Activated gamma-delta T cell treated with anti-CD3 and anti-CD28 coated beads, Interleukin-2, amount 50 U/mL, for 16 hours (primary cell): Measurements from ENCODE around the gene ARHGEF17.

Experiments used
- DNase-seq: peaks from one replicate; pipeline ENCODE4 v3.0.0-alpha.2; 2020; ENCODE audit warnings: low read depth

ARHGEF17 gene

GRCh38 chr11:73313652-73314051 is 5.6 kb downstream of the ARHGEF17 start:
- DNase-seq, result no peak

DNA sequence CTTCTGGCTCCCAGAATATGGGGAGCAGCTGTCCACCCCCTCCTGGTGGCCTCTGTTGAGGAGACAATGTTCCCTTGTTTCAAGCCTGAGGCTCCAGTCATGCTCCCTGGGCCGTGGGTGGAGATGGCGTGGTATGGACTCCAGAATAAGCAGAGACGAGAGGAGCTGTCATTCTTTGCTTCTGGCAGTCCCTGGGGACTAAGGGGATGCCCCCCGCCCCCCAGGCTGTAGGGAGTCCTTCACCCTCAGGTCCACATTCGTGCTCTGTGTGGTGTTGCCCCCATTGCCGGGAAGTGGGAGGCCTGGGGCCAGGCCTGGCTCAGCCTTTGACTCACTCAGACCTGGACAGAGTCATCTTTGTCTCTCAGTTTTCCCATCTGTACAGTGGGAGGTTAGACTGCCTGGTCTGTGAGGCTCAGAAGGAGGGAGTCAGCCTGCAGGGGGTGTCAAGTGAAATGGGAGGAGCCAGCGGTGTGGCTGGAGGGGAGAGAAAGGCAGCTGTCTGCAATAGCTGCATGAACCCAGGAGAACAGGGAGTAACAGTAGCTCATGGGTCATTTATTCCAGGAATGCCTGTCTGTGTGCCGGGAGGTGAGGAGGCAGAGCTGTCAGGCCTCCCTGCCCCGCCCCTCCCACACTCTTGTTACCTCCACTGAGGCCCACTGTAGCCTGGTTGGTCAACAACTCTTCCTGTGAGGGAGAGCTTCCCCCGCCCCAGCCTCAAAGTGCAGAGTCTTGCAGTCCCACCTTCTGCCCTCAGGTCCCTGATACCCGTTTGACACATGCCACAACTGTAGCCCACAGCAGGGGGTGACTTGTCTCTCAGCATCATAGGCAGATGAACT is 6.3 kb downstream of the ARHGEF17 start:
- DNase-seq, result no peak

DNA sequence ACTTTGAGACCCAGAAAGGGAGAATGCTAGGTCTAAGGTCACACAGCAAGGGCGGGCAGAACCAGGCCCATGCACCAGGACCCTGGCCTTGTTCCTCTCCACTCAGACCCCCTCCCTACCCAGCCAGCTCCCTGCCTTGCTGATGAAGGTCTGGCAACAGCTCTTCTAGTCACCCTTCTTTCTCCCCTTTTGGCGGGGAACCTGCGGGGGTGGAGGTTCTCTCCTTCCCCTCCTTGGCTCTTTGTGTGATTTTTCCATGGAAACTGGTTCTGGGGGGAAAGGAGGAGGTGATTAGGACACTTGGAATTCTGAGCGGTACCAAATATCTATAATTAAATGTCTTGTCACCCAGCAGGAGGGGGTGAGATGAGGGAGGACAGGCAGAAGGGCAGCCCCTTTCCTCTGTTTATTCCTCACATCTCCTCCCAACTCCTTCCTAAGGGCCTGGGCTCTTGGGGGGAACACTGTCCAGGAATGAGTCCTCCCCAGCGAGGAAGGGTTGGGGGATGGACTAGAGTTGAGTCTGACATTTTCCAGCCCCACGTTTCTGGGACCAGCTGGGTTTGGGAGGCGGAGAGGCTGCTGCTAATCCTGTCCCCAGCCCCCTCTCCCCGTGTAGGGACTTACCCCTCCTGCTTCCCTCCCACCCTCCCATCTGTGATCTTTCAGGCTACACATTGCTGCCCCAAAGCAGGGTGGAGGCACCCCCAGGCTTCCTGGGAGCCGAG is 7.4 kb downstream of the ARHGEF17 start:
- no peak for DNase-seq

DNA sequence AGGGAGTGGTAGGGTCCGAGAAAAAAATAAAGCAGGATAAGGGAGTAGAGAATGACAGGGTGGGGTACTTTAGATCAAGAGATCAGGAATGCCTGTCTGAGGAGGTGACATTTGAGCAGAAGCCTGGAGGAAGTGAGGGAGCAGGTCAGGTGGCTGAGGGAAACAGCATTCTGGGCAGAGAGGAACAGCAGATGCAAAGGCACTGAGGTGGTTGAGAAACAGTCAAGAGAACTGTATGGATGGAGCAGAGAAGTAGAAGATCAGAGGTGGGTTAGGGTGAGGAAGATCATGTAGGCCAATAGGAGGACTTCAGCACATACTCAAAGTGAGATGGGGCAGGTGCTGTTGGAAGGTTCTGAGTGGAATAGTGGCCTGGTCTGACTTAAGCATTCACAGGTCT is 8.3 kb downstream of the ARHGEF17 start:
- no peak for DNase-seq

GRCh38 chr11:73317373-73317772 is 9.3 kb downstream of the ARHGEF17 start:
- no peak for DNase-seq

DNA sequence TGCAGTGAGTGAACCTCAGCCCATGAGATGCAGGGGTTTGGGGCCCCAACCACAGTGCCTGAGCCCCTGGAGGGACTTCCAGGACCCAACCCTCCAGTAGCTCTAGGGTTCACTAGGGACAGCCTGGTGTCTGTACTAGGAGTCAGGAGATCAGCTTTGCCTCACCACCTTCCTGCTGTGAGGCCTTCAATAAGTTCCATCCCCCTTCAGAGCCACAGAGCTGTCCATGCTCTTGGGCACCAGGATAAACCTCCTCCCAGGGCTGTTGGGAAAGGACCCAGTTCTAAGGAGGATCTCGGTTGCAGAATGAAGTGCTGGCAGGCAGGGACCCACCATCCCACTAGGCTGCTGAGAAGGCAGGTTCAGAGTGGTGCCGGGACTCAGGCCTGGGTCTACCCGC is 9.7 kb downstream of the ARHGEF17 start:
- DNase-seq, result no peak

DNA sequence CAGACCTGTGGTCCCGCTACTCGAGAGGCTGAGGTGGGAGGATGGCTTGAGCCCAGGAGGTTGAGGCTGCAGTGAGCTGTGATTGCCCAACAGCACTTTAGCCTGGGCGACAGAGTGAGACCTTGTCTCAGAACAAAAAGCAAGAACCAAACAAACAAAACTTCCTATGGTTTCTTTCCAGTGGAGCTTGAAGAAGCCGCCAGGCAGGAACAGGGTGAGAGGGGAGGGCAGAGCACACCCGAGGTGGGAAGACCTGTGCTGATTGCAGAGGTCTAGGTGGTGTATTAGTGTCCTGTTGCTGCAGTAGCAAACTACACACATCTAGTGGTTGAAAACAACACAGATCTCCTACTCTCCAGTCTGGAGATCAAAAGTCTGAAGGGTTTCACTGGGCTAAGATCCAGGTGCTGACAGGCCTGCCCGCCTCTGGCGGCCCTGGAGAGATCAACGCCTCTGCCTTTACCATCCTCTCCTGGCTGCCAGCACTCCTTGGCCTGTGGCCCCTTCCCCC is 10.5 kb downstream of the ARHGEF17 start:
- no peak for DNase-seq

GRCh38 chr11:73320763-73321603 is 12.9 kb downstream of the ARHGEF17 start:
- no peak for DNase-seq

- DNase-seq, result no peak
Observed at GRCh38 chr11:73321604-73322381, 13.7 kb downstream of the ARHGEF17 start.

DNA sequence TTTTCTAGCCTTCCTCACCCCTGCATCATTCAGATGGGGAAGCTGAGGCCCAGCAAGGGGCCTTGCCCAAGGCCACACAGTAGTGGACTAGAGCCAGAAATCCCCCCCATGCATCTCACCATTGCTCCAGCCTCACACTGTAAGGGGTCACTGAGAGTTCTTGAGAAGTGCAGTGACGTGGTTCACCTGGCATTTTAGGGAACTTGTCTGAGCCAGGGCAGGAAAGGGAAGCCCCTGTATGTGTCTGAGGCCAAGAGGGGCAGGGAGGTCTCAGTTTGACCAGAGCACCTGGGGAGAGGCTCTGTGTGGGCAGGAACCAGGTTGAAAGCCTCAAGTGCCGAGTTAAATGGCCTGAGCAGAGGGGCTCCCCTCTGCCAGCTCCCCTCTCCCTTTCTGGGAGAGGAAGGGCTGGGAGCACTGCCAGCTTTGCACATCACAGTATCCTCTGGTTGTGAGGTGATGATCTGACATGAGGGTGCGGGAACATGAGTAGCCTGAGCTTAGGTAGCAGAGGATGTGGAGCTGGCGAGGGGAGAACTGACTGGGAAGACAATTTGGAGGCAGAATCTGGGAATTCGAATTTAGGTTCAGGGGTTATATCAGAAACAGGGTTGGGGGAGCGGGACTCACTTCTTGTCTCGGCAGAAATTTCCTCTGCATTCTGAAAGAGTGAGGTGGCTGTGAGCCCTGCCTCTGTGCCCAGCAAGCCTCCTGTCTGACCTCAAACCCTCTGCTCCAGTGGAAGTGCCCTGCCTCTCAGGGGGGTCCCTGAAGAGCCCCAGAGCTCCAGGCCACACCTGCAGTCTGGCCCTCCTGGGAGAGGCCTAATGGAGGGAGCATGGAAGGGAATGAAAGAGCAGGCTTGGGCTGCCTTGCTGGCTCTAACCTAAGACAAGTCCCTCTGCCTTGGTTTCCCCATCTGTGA is 14.6 kb downstream of the ARHGEF17 start:
- no peak for DNase-seq

GRCh38 chr11:73323464-73323863 is 15.4 kb downstream of the ARHGEF17 start:
- no peak for DNase-seq

DNA sequence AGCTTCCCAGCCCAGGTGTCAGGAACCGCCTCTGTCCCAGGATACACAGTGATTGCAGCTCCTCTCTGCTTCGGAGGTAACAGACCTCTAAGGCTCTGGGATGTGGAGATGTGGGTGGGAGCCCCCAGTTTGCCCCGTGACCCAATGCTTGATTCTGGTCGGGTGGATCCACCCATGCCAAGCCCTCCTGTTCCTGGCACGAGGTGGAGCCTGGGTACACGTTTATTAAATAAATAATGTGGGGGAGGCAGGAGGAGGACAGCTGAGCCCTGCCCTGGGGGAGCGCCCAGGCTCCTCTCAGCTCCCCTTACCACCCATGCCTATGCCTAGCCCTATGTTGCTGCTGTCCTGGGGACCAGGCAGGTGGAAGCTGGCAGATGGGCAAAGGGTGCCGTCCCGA is 16.0 kb downstream of the ARHGEF17 start:
- DNase-seq, result no peak

- DNase-seq, result no peak
Observed at GRCh38 chr11:73324665-73325035, 16.6 kb downstream of the ARHGEF17 start.

- DNase-seq, result no peak
Observed at GRCh38 chr11:73325036-73325981, 17.2 kb downstream of the ARHGEF17 start.

DNA sequence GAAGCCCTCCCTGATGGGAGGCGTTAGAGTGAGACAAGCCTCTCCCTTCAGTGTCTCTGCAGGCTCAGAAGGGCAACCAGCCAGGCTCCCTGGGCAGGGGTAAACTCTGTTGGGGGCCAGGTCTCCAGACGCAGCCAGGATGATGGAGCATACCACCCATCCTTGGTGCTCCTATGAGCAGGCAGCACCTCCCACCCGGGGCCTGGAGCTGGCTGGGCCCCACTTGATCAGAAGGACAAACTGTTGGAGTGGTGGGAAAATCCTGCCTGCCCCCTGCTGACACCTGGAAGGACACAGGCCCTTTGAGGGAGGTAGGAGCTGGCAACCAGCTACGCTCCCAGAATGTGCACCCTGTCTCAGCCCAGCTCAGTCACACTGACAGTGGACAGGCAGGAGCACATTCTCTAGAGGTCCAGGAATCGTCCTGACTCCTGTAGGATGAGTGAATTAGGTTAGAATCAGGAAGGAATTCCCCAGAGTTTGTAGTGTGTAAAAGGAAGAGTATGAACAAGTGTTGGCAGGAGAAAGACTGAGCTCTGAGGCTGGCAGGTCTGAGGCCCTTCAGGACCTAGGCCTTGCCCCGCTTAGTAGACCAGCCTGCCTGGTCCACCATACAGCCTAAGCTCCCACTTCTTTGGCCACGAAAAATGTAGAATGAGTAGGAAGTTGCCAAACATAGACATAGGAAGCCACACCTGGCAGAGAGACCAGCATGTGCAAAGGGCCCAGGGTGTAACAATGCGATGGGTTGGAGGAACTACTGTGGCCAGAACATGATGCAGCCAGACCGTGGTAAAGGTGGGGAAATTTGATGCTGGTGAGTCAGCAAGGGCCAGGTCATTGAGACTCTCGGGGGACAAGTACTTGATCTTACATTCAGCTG is 19.1 kb downstream of the ARHGEF17 start:
- no peak for DNase-seq

DNA sequence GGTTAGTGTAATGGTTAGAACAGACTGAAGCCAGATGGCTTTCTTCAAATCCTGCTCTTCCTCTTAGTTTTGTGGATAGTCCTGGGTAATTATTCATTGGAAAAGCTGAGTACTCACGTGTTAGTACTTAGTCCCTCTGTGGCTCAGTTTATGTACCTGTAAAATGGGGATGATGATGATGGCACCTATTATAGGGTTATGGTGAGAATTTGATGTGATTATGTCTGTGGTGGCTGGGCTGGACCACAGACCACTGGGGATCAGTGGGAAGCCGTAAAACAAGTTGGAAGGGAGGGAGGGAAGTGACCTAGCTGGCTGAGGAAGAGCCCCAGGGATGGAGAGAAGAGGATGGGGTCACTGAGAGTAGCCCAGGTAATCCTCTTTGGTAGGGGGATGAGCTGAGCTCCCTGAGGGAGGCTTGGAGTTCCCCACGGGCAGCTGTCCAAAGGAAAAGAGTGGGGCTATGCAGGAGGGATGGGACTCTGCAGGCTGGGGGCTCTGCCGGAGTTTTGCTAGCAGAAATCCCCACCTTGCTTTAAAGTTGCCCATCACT is 19.8 kb downstream of the ARHGEF17 start:
- no peak for DNase-seq

- no peak for DNase-seq
Observed at GRCh38 chr11:73330569-73331093, 22.6 kb downstream of the ARHGEF17 start.
